HepG2 (cell line): ENCODE data around the gene ADSS1. TPM values are rescaled to one million over a fixed set of nuclear protein-coding genes. Genes with fewer than 3 reads are reported as not detected.

Experiments
- ARID2 ChIP-seq: sonication (generic); formaldehyde crosslinking; IDR thresholded peaks from 2 replicates; pipeline ENCODE4 v1.8.1; 2022; ENCODE audit warnings: mild to moderate bottlenecking, missing genetic modification reagents, borderline replicate concordance
- ATF3 ChIP-seq: sonication (generic); formaldehyde crosslinking; IDR thresholded peaks from 2 replicates; pipeline ENCODE4 v1.4.0; 2020; ENCODE audit warnings: missing genetic modification reagents
- CREBL2 ChIP-seq: sonication (generic); formaldehyde crosslinking; IDR thresholded peaks from 2 replicates; pipeline ENCODE4 v1.8.1; 2023; ENCODE audit warnings: missing genetic modification reagents, mild to moderate bottlenecking, borderline replicate concordance
- DNMT3B ChIP-seq: conservative IDR thresholded peaks from 2 replicates; pipeline ENCODE4 v1.6.1; 2016; ENCODE audit warnings: missing biosample characterization, control low read depth
- GABPB1 ChIP-seq: IDR thresholded peaks from 2 replicates; pipeline ENCODE4 v1.6.1; 2016; ENCODE audit warnings: mild to moderate bottlenecking, missing genetic modification reagents, moderate library complexity, missing compliant biosample characterization
- HNF4A ChIP-seq: sonication (generic); formaldehyde crosslinking; IDR thresholded peaks from 2 replicates; pipeline ENCODE4 v1.4.0; 2020; ENCODE audit warnings: missing genetic modification reagents
- LCORL ChIP-seq, 2 experiments: fragments of 450-650 bp in 1 of 2; sonication (generic) in 1 of 2; formaldehyde crosslinking in 1 of 2; IDR thresholded peaks; 2 replicates each; pipeline versions ENCODE4 v1.5.0 to v1.6.1; 2017 to 2020; ENCODE audit warnings: antibody characterized with exemption in 1 of 2, missing genetic modification reagents in 1 of 2
- POLR2G ChIP-seq: fragments of 200-400 bp; formaldehyde crosslinking; IDR thresholded peaks from 2 replicates; pipeline ENCODE4 v1.6.1; 2018; ENCODE audit warnings: mild to moderate bottlenecking, low read depth, low read length, moderate library complexity
- RBM22 ChIP-seq: fragments of 200-400 bp; formaldehyde crosslinking; optimal IDR thresholded peaks from 2 replicates; pipeline ENCODE3; 2017; ENCODE audit warnings: mild to moderate bottlenecking, low read length, moderate library complexity
- SCMH1 ChIP-seq: sonication (generic); formaldehyde crosslinking; IDR thresholded peaks from 2 replicates; pipeline ENCODE4 v1.9.0; 2021; ENCODE audit warnings: missing genetic modification reagents, mild to moderate bottlenecking, borderline replicate concordance
- ZNF12 ChIP-seq: sonication (generic); formaldehyde crosslinking; IDR thresholded peaks from 2 replicates; pipeline ENCODE4 v1.5.0; 2020; ENCODE audit warnings: missing genetic modification reagents
- ZNF143 ChIP-seq: sonication (generic); formaldehyde crosslinking; IDR thresholded peaks from 2 replicates; pipeline ENCODE4 v1.4.0; 2020; ENCODE audit warnings: missing genetic modification reagents
- ZNF280B ChIP-seq: sonication (generic); formaldehyde crosslinking; IDR thresholded peaks from 2 replicates; pipeline ENCODE4 v1.5.0; 2020; ENCODE audit warnings: missing genetic modification reagents, mild to moderate bottlenecking, borderline replicate concordance
- ZNF30 ChIP-seq: sonication (generic); formaldehyde crosslinking; IDR thresholded peaks from 2 replicates; pipeline ENCODE4 v1.5.0; 2020; ENCODE audit warnings: mild to moderate bottlenecking, missing genetic modification reagents
- ZNF333 ChIP-seq: sonication (generic); formaldehyde crosslinking; IDR thresholded peaks from 2 replicates; pipeline ENCODE4 v1.4.0; 2020; ENCODE audit warnings: mild to moderate bottlenecking, missing genetic modification reagents, borderline replicate concordance
- ZNF552 ChIP-seq: sonication (generic); formaldehyde crosslinking; IDR thresholded peaks from 2 replicates; pipeline ENCODE4 v1.9.0; 2022; ENCODE audit warnings: missing genetic modification reagents, mild to moderate bottlenecking, borderline replicate concordance
- ZSCAN31 ChIP-seq: sonication (generic); formaldehyde crosslinking; IDR thresholded peaks from 2 replicates; pipeline ENCODE4 v1.5.0; 2020; ENCODE audit warnings: low read depth, mild to moderate bottlenecking, missing genetic modification reagents
- polyA plus RNA-seq, 8 experiments: library from polyadenylated mRNA; depleted of rRNA in 3 of 8; stranded (reverse) in 7 of 8; unstranded in 1 of 8; fragments of >200 nt; fragmentation: Illumina TruSeq in 4 of 8; extraction: Trizol in 4 of 8; gene quantifications; 2 replicates each; pipeline versions ENCODE4 v1.2.1 to v1.2.3, GENCODE V29; 2011 to 2016; ENCODE audit warnings: low read depth in 4 of 8, missing spikeins in 1 of 8, mixed read lengths in 1 of 8; ENCODE audit not compliant: insufficient read depth in 1 of 8
- total RNA-seq, 5 experiments: library from RNA; depleted of rRNA; stranded (reverse); fragments of >200 nt; fragmentation: Illumina TruSeq; extraction: Trizol; gene quantifications; 2 replicates each; pipeline ENCODE4 v1.2.3, GENCODE V29; 2016; ENCODE audit warnings: low read depth in 1 of 5
- TF ChIP-seq, protein P1 (sequence below): sonication (generic); formaldehyde crosslinking; IDR thresholded peaks from 2 replicates; pipeline ENCODE4 v1.4.0; 2020; ENCODE audit warnings: missing genetic modification reagents
- TF ChIP-seq, protein P2 (sequence below): sonication (generic); formaldehyde crosslinking; IDR thresholded peaks from 2 replicates; pipeline ENCODE4 v1.5.1; 2020; ENCODE audit warnings: mild to moderate bottlenecking, missing genetic modification reagents
- TF ChIP-seq, protein P3 (sequence below): IDR thresholded peaks from 2 replicates; pipeline ENCODE4 v1.6.1; 2018; ENCODE audit warnings: missing genetic modification reagents, mild to moderate bottlenecking, missing compliant biosample characterization

ADSS1 gene
- total and polyA plus RNA-seq, 2 of the 13 experiments (the other 11 are each of a cell fraction or from before 2014, with no cell fraction given): 1.0 to 36.7 TPM

DNA sequence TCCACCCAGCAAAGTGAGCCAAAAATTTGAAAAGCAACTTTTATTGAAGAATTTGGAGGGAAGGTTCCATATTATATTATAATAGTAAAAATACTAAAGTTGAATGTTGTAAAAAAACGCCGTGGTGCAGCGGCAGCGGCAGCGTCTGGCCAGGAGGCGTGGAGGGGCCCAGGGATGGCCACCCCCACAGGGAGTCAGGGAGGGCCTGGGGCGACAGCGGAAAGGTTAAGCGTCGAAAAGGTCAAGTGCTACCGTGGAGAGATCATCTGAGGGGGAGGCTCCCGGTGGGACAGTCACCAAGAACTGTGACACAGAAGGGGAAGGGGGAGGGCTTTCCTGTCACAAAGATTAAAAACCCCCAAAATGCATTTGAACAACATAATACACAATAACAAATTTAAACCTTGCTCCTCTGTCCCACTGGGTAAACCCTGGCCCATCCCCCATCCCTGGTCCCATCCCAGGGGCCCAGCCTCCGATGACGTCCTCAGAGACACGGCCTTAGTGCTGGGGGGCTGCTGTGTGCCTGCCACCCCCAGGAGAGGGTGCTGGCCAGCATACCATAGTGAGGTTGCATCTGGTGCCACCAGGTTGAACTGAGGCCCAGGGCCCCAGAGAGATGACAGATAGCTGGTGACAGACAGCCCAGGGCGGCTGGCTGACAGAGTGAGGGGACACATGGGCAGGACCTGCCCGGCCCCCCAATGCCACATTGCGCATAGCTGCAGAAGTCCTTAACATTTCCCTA lies 45.5 kb downstream of the ADSS1 start (continued):
- TF ChIP-seq ZNF280B (CRISPR knock-in tag) (no peak), ZNF333 (CRISPR knock-in tag) (no peak), LCORL (IDR thresholded peaks at IDR 0.05) (no peak), LCORL (CRISPR knock-in tag; IDR thresholded peaks at IDR 0.05) (no peak), HNF4A (CRISPR knock-in tag) (no peak), ZSCAN31 (no peak), CREBL2 (CRISPR knock-in tag) (no peak), ATF3 (CRISPR knock-in tag) (no peak), ARID2 (CRISPR knock-in tag) (no peak), ZNF30 (CRISPR knock-in tag) (no peak), SCMH1 (CRISPR knock-in tag) (no peak), POLR2G (0 out of 2 replicates have a peak, but pooled peaks have one; percentile 11), ZNF12 (CRISPR knock-in tag) (no peak), ZNF143 (CRISPR knock-in tag) (no peak), ZNF552 (CRISPR knock-in tag) (no peak), RBM22 (peak; percentile 82), GABPB1 (CRISPR knock-in tag) (no peak), DNMT3B (no peak)
- TF ChIP-seq, protein P1, sequence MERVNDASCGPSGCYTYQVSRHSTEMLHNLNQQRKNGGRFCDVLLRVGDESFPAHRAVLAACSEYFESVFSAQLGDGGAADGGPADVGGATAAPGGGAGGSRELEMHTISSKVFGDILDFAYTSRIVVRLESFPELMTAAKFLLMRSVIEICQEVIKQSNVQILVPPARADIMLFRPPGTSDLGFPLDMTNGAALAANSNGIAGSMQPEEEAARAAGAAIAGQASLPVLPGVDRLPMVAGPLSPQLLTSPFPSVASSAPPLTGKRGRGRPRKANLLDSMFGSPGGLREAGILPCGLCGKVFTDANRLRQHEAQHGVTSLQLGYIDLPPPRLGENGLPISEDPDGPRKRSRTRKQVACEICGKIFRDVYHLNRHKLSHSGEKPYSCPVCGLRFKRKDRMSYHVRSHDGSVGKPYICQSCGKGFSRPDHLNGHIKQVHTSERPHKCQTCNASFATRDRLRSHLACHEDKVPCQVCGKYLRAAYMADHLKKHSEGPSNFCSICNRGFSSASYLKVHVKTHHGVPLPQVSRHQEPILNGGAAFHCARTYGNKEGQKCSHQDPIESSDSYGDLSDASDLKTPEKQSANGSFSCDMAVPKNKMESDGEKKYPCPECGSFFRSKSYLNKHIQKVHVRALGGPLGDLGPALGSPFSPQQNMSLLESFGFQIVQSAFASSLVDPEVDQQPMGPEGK (CRISPR knock-in tag): peak; percentile 77
- TF ChIP-seq, protein P2, sequence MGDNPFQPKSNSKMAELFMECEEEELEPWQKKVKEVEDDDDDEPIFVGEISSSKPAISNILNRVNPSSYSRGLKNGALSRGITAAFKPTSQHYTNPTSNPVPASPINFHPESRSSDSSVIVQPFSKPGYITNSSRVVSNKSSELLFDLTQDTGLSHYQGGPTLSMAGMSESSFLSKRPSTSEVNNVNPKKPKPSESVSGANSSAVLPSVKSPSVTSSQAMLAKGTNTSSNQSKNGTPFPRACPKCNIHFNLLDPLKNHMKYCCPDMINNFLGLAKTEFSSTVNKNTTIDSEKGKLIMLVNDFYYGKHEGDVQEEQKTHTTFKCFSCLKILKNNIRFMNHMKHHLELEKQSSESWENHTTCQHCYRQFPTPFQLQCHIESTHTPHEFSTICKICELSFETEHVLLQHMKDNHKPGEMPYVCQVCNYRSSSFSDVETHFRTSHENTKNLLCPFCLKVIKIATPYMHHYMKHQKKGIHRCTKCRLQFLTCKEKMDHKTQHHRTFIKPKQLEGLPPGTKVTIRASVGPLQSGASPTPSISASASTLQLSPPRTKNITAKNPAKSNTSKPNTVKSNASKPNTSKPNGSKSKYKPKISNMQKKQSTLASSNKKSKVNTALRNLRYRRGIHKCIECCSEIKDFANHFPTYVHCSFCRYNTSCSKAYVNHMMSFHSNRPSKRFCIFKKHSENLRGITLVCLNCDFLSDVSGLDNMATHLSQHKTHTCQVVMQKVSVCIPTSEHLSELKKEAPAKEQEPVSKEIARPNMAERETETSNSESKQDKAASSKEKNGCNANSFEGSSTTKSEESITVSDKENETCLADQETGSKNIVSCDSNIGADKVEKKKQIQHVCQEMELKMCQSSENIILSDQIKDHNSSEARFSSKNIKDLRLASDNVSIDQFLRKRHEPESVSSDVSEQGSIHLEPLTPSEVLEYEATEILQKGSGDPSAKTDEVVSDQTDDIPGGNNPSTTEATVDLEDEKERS (CRISPR knock-in tag): no peak
- TF ChIP-seq, protein P3, sequence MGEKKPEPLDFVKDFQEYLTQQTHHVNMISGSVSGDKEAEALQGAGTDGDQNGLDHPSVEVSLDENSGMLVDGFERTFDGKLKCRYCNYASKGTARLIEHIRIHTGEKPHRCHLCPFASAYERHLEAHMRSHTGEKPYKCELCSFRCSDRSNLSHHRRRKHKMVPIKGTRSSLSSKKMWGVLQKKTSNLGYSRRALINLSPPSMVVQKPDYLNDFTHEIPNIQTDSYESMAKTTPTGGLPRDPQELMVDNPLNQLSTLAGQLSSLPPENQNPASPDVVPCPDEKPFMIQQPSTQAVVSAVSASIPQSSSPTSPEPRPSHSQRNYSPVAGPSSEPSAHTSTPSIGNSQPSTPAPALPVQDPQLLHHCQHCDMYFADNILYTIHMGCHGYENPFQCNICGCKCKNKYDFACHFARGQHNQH (CRISPR knock-in tag): no peak
